ENCODE results near the gene PTPRE.

The PTPRE gene

DNA sequence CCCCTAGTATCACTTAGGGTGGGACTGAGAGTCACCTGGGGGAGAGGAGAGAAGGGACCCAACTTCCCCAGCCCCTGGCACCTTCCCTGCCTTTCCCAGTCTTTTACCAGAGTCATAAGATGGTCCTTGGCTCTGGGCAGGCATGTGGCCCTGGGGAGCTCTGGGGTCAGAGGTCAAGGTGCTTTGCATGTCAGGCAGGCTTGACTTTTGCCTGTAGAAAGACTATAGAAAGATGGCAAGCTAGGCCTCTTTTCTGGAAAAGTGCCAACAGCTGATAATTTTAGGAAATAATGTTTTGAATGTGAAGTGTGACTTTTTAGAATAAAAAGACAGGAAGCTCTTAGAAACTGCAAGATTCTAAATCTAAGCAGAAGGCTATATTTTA lies 151.8 kb downstream of the PTPRE start:
- no peak for DNase-seq (ENCODE audit: low spot score)

DNA sequence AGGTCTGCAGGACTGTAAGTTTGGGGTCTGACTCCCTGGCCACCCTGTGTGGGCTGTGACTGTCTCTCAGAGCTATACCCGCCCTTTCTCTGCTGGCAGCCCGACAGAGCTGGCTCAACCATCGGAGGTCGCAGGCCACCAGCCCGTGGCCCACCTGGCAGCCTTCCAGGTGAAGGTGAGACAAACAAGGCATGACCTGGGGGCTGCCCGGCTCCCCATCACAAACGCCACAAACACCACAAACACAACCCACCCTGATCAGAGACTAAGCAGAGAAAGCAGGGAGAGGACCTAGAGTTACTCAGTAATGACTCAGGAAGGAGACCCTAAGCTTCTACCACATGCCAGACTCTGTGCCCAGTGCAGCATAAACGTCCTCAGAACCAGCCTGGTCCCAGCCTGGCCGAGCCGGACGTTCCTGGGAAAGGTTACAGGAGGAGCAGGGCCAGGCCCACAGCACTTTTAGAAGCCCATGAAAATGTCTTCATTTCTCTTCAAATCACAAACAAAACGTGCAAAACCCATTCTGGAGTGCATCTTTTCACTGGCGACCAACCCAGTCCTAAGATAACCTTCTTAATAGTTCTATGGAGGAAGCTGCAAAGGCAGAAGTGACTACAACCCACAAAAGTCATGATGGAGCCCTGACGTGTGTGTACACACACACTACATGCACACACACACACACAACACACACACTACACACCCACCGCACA lies 152.5 kb downstream of the PTPRE start:
- no peak for DNase-seq (ENCODE audit: low spot score)

DNA sequence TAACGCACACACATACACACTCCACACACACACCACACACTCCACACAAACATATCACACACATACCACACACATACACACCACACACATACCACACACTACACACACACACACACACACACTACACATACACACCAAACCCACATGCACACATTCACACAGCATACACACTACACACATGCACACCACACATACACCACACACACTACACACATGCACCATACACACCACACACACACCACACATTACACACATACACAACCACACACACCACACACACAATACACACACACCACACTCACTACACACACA lies 153.0 kb downstream of the PTPRE start:
- DNase-seq (ENCODE audit: low spot score): no peak

DNA sequence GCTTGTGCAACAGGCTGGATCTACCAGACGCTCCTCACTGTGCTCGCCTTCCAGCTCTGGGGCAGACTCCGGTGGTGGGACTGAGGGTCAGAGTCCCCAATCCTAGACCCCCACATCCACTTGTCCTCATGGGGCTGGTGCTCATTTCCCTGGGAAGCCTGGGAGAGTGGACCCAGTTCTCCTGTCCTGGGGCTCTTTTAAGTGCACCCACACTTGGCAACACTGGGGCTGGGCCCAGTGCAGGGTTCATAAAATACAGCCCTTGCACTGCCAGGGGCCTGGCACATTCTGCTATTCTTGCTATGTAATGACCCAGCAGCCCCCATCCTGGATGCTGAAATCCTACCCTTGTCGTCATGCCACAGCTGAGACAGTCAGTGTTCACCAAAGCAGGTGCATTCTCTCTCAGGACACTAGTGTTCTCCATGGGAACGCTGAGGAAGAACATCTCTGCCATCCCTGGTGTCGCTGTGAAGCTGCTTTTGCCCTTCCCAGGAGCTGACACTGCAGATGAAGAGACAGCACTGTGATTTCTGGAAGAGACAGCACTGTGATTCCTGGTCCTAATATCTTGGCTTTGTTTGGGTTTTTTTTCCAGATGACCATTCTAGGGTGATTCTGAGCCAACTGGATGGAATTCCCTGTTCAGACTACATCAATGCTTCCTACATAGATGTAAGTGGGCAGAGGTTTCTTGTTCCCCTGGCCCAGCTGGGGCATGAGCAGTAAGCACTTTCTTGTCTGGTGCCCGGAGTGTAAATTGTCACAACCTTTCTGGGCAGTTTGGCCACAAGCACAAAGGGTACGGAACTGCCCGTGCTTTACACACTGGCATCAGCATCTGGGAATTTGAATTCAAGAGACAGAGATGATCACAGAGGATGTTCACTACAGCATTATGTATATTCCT lies 153.7 kb downstream of the PTPRE start:
- DNase-seq (ENCODE audit: low spot score): no peak

DNA sequence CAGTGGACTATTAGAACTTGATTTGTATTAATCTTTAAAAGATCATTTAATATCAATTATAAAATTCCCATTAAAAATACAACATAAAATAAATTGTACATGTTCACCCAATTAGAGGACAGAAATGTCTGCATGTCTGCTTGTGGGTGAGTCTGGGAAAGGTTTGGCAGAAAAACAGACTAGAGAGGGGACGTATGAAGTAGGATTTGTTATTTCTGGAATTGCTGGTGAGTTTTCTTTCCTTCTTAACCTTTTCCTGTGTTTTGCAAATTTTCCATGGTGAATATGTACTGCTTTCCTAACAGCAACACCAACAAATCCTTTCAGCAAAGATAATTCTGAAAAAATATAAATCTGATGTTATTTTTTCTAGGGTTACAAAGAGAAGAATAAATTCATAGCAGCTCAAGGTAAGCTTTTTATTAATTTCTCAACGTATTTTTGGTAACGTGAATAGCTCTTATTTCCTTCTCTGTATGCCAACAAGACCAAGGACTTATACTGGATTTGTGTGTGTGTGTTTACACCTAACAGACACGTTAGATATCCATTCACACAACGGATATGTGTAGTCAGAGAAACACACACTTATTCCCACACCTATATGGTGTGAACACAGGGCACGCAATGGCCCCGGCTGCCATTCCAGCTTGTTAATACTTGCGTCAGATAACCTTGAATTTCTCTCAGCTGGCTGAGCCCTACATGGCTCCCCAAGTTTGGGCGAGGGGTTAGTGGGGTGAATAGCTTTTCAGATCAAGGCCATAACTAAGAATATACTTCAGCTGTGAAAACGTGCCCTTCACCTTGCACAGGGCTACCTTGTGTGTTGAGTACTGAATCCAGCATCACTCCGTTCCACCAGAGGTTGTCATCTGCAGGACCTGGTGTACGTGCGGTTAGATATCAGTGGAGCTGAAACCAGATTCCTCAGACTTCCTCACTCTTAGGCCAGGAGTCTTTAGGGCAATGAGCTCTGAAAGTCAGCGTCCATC lies 154.7 kb downstream of the PTPRE start:
- no peak for DNase-seq (ENCODE audit: low spot score)

DNA sequence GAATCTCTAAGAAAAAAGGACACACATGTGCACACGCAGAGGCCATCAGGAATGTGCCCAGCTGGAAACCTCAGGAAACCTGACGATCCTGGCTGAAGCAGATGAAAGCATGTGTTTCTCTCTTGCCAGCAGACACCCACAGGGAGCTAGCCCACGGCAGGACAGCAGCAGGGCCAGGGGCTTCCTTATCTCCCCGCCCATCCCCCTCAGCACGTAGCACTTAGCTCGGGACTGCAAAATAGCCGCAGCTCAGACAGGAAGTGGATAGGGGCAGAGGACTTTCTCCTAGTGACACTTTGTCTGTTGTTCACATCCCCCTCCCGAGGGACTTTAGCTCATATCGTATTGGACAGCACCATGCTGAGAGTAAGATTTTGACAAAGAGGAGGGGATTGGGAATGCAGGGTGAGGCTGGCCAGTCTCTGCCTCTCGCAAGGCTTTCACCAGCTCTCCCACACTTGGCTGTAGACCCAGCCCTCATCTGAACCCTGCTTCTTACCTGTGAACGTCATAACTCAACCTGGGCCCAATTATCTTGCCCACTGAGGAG lies 155.5 kb downstream of the PTPRE start:
- DNase-seq (ENCODE audit: low spot score): no peak

DNA sequence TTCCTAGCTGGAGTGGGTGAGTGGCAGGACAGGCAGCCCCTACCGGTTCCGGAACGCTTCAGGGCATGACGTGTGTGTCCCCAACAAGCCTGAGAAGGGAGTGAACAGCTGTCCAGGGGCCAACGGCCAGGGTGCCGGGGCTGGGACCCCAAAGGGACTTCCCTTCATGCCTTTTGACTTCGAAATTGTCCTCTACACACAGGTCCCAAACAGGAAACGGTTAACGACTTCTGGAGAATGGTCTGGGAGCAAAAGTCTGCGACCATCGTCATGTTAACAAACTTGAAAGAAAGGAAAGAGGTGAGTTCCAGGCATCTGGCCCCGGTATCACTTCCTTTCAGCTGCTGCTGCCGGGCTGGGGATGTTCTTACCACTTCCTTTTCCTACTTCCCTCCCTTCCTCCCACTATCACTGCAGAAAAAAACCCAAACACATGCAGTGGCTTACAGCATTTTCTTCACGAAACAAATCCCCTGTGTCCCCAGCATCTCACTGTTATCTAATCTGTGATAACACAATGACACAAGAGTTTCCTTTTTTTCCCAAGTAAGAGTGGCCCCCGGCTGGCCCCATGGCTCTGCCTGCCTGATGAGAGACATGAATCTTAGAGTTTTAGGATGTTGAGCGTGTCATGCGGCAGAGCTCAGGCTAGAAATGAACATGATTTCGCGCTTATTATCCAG lies 156.1 kb downstream of the PTPRE start:
- no peak for DNase-seq (ENCODE audit: low spot score)

DNA sequence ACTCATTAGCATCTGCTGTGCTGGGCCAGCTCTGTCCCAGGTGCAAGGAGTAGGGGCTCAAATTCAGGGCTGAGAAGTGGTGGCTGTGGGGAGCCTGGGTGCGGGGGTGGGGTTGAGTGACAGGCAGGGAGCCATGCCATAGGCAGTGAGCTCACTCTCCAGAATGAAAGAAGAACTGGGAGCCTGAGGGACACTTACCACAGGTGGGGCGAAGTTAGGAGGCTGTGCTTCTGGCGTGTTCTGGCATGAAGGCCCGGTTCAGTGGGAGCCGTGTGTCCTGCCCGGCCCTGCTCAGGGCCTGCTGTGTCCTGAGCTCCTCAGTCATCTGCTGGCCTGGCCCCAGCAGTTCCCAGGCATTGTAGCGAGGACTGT lies 156.8 kb downstream of the PTPRE start:
- no peak for DNase-seq (ENCODE audit: low spot score)

DNA sequence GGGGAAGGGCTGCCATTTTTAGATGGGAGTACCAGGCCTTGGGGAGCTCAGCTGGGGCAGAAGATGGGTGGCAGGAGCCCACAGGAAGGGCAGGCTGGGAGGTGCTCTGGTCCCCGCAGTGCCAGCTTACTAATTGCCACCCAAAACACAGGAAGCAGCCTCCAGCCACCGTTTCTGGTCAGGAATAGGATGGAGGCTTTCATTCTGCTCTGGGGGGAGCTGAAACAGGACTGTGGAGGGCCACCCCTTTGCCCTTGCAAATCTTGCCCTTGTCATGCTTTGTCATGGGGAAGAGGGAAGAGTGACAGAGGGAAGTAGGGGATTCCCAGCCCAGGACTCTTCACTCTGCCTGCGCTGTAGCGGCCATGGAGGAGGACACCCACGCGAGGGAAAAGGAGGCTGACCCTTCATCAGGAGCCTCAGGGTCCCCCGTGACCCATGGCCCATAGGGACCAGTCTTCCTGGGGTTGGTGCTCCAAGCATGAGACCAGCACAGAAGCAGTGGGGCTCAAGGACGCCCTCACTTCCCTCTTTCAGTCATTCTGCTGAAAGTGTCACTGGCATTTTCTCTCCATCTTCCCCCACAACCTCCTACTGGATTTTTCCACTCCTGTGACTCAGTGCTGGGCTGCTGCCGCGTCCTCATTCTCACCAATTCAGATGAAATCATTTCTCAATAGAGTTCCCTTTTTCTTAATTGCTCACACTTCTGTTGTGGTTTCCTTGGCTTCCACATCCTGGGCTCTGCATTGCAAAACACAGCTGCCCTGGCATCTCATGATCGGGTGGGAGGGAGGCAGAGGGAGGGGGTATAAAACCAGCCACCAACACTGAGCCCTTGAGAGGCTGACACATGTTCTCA lies 157.4 kb downstream of the PTPRE start:
- DNase-seq (ENCODE audit: low spot score): no peak

DNA sequence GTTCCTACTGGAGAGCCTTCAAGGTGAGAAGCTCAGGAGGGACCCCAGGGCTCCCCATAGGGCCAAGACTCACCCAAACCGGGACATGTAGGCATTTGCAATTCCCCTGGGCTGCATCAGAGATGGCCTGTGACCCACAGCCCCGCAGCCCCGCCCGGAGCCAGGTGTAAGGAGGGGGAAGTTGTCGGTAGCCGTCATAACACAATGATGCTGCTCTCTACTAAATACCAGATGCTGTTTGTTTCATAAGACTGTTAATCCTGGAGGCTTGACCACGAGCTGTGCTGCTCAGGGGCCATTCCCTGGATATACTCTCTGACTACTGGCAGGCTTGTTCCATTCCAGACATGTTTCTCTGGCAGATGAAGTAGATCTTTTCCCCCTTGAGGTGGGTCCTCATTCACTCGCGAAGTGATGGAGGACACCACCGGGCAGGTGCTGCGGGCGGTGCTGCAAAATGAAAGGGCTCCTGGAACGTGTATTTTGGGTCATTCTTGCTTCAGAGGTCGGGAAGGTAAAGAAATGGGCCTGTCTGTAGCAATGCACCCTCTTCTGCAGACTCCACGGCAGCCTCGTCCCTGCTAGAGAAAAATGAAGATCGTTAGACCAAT lies 158.2 kb downstream of the PTPRE start:
- DNase-seq (ENCODE audit: low spot score): no peak

DNA sequence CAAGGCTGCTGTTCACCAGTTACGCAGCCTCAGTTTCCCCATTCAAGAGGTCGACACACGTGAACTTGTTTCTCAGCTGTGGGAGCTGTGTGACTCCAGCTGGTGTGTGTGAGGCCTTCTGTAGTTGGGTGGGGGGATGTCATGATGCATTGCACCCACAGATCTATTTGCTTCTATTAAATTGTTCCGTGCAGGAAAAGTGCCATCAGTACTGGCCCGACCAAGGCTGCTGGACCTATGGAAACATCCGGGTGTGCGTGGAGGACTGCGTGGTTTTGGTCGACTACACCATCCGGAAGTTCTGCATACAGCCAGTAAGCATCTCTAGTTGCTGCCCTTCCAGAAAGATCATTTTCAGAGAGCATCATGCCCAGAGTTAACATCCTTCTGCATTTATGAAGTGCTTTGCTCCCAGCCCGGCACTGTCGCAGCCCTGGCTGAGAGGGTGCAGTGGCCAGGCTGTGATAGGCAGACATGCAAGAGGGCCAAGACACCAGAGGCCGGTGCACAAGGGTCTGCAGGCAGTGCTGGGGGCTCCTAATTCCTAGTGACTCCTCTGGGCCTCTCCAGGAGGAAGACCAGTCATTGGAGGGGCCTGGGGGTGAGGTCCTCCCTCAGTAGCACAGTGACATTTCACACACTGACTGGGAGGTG lies 159.1 kb downstream of the PTPRE start:
- no peak for DNase-seq (ENCODE audit: low spot score)

DNA sequence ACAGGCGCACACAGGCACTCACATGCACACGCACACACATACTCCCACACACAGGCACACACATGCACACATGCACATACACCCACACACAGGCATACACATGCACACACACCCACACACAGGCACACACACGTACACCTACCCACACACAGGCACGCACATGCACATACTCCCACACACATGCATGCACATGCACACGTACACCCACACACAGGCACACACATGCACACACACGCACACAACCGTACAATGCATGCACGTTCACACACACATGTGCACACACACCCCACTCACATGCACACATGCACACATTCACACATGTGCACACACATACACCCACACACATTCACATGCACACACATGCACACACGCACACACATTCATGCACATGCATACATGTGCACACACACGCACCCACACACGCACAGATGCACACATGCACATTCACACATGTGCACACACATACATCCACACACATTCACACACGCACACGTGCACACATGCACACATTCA lies 160.0 kb downstream of the PTPRE start:
- no peak for DNase-seq (ENCODE audit: low spot score)

DNA sequence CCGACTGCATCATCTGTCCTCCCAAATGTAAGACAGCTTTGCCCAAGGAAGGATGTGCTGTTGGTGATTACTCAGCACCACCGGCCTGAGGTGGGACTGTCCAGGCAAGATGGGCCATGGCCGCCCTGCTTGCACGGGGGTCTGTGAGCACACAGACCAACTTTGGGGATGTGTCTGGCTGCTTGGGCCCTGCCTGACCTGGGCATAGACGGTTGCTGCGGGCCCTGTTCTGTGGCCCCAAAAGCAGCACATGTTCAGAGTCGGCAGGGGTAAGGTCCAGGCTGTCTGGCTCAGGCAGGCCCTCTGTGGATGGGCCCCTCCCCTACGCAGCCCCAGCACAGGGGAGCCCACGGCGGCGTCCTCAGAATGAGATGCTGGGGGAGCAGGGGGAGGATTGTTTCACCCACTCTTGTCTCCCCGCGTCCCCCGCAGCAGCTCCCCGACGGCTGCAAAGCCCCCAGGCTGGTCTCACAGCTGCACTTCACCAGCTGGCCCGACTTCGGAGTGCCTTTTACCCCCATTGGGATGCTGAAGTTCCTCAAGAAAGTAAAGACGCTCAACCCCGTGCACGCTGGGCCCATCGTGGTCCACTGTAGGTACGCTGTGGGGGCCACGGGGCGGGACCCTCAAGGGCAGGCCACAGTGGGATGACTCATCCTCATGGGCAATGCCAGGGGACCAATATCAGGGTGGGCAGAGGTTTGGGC lies 160.9 kb downstream of the PTPRE start:
- no peak for DNase-seq (ENCODE audit: low spot score)

DNA sequence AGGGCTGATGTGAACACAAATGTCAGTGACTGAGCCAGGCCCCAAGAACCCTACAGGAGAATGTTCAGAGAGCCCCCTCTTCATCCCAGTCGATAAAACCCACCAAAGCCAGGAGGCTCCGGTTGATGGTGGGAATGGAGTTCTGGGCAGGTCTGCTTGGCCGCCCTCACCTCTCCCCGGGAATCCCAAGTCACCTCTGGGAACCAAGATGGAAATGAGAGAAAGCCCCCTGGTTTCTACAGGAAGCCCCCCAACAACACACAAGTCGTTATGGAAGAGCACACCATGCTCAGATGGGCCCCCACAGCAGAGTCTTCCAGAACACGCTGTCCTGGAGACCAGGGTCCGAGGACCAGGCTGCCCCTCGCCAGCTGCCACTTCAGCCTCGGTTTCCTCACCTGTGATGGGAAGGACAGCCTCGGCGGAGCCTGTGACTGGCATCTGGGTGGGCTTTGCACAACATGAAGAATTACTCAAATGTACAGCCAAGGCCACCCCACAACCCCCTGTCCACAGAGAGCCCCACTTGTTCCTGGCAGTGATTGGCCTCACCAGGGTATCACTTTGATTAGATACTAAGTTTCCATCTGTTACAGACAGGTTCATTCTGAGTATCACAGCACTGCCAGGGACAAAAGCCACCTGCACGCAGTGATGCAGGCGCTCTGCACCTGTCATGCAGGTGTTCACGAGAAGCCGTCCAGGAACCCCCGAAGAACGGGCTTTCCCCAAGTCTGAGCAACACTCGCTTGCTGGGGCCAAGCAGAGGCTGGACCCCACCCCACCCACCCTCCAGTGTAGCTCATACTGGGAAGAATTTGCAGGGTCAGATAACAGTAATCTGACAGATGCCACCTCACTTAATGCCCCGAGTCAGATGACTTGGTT lies 161.7 kb downstream of the PTPRE start:
- no peak for DNase-seq (ENCODE audit: low spot score)

DNA sequence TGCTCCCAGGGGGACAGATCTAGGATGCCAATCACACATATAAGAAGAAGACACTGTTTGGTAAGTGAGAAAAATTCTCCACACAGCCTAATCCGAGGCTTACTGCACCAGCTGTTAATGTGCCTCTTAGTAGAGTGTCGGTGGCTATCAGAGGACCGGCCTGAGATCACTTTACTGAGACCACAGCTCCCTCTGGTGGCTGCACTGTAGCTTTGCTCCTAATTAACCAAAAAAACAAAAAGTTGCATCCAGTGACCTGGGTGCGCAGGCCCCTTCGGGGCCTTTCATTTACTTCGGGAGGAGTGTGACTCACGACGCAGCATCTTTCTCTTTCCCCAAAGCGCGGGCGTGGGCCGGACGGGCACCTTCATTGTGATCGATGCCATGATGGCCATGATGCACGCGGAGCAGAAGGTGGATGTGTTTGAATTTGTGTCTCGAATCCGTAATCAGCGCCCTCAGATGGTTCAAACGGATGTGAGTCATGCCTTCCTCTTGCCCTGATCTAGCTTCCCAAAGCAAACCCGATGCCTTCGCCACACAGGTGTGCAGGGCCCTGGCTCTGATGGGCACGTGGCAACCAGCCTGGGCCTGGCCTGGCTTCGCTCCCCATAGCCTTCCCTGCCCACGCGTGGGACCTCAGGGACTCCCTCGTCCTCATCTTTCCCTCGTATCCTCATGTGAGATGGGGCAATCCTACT lies 162.6 kb downstream of the PTPRE start:
- peak; percentile 64 for DNase-seq (ENCODE audit: low spot score)

DNA sequence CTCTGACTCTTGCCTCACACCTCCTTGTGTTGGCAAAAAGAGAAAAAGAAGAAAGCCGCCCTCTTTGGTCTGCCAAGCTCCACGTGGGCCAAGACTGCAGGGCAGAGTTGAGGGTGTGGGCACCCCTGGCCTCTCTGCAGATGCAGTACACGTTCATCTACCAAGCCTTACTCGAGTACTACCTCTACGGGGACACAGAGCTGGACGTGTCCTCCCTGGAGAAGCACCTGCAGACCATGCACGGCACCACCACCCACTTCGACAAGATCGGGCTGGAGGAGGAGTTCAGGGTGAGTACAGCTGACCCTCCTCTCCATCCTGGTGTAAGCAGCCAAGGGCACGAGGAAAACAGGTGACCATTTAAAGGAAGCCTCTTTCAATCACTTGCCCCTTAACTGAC lies 163.3 kb downstream of the PTPRE start:
- DNase-seq (ENCODE audit: low spot score): no peak
